SJSA1 (cell line): ENCODE results near the gene COL5A2. TPM values are rescaled to one million over a fixed set of nuclear protein-coding genes. Genes with fewer than 3 reads are reported as not detected.
A peak's percentile ranks its signal among the peaks of the same experiment; 100 is the strongest.

Experiments used
- DNase-seq, 2 experiments: peaks; one replicate each; pipeline ENCODE4 v3.0.0-alpha.2; 2015 to 2020; ENCODE audit warnings: low spot score in 2 of 2, low read depth in 1 of 2
- H3K27ac ChIP-seq: fragments of 250-450 bp; sonication (Bioruptor Pico); 2 replicates; pipeline ENCODE4 v1.5.1; 2020; ENCODE audit warnings: mild to moderate bottlenecking, moderate library complexity
- H3K27me3 ChIP-seq: fragments of 250-450 bp; sonication (Bioruptor Pico); replicated peaks from 2 replicates; pipeline ENCODE4 v1.5.1; 2020; ENCODE audit warnings: mild to moderate bottlenecking, moderate library complexity
- H3K36me3 ChIP-seq: fragments of 250-450 bp; sonication (Bioruptor Pico); 2 replicates; pipeline ENCODE4 v1.5.1; 2020; ENCODE audit warnings: mild to moderate bottlenecking
- H3K4me1 ChIP-seq: fragments of 250-450 bp; sonication (Bioruptor Pico); replicated peaks from 2 replicates; pipeline ENCODE4 v1.6.1; 2021; ENCODE audit warnings: mild to moderate bottlenecking
- H3K4me3 ChIP-seq: fragments of 250-450 bp; sonication (Bioruptor Pico); 2 replicates; pipeline ENCODE4 v1.5.1; 2020; ENCODE audit warnings: mild to moderate bottlenecking
- H3K9me3 ChIP-seq: fragments of 250-450 bp; sonication (Bioruptor Pico); replicated peaks from 2 replicates; pipeline ENCODE4 v1.5.1; 2020; ENCODE audit warnings: mild to moderate bottlenecking
- total RNA-seq: library from RNA; depleted of rRNA; stranded (reverse); fragments of >200 nt; shearing (Covaris generic); gene quantifications from 2 replicates; pipeline ENCODE4 v1.2.3, GENCODE V29; 2014

COL5A2 gene
- total RNA-seq, 1 experiment from 2014 or later: 917 TPM

DNA sequence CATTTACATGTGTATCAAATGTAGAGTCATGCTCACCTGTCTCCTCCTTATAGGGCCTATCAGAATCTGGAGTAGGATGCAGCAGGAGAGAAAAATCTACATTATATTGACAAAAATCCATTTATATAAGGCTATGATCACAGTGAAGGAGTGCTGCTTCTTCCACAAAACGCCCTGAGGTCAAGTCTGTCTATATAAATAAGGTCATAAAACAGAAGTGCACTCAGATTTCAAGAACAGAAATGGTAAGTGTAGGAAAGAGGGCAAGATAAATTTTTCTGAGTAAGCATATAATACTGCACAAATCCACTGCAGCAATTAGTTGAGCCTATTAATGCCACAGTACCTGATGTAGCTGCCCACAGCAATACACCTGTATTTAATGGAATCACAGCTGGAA, 51.8 kb downstream of the COL5A2 start:
- Histone ChIP-seq H3K27ac (peak overlapping the region; percentile 99; the same call in 1 of the 2 replicates), H3K9me3 (no peaks in the 10 kb centered on the region), H3K36me3 (peaks cover 52% of the 10 kb centered on the region), H3K4me1 (peaks cover 85% of the 10 kb centered on the region), H3K4me3 (no peak overlapping the region), H3K27me3 (no peaks in the 10 kb centered on the region)
- no peak for DNase-seq

GRCh38 chr2:189125195-189125594, 54.4 kb downstream of the COL5A2 start:
- peaks cover 60% of the 10 kb centered on the region for H3K36me3 ChIP-seq
- H3K4me1 ChIP-seq: peaks cover 86% of the 10 kb centered on the region
- H3K9me3 ChIP-seq: no peaks in the 10 kb centered on the region
- no peaks in the 10 kb centered on the region for H3K27me3 ChIP-seq
- no peak for DNase-seq
- H3K4me3 ChIP-seq: no peak overlapping the region
- peak overlapping the region; percentile 96 for H3K27ac ChIP-seq

DNA sequence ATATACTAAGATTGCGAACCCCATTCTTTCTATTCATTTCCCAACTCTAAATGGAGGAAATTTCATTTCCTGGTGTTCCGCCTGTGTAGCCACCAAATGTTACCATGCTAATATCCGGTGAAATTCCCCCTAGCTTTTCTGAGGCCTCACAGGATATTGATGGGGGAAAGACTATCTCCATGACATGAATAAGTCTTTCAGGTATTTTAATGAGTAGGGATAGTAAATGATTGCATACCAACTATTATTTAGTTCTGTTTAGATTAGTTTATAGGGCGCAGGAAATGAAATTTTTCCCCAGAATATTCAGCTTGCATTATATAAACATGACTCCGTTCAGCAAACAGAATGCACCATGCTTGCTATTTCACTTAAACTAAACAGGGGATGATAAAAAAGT, 55.4 kb downstream of the COL5A2 start:
- Histone ChIP-seq H3K36me3 (peaks cover 60% of the 10 kb centered on the region), H3K4me1 (peaks cover 80% of the 10 kb centered on the region), H3K9me3 (no peaks in the 10 kb centered on the region), H3K27ac (peak overlapping the region; percentile 96), H3K4me3 (no peak overlapping the region), H3K27me3 (no peaks in the 10 kb centered on the region)
- DNase-seq: peak; percentile 63 to 88

DNA sequence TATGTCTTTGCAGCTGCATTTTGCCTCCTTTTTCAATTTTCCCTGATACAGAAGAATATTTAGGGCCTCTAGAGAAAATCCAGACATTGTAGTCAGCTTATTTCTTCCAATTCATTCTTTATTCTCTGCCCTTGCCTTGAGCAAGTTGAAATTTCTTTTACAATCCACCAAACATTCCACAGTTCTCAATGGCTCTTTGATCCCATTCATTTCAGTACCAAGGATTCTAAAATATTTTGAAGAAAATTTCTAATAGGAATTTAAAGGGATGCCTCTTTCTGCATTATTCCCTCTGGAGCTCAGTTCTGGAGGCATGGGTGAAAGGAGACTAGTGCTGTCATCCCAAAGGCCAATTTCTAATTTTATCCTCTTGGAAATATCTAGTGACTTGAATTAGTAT, 61.2 kb downstream of the COL5A2 start:
- Histone ChIP-seq H3K27ac (no peak overlapping the region), H3K4me1 (peaks cover 65% of the 10 kb centered on the region), H3K4me3 (no peak overlapping the region), H3K27me3 (no peaks in the 10 kb centered on the region), H3K9me3 (no peaks in the 10 kb centered on the region), H3K36me3 (peaks cover 46% of the 10 kb centered on the region)
- no peak for DNase-seq

DNA sequence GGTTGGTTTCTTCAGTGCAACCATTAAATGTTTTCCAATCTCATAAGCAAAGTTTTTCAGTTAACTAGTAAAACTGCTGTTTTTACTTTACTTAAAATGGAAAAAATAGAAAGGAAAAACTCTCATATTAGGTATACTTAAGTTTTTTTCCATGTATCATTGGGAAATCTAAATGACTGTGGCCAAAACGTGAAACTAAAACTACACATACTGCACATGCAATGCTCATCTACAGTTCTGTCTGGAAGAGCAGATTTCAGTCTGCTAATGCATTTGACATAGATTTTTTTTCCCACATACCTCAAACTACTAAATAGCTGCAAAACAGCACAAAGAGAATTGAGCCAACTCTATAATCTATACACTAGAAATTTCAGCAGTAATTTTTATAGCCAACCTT, 62.6 kb downstream of the COL5A2 start:
- no peaks in the 10 kb centered on the region for H3K27me3 ChIP-seq
- DNase-seq: no peak
- no peaks in the 10 kb centered on the region for H3K9me3 ChIP-seq
- H3K4me3 ChIP-seq: no peak overlapping the region
- H3K36me3 ChIP-seq: peaks cover 41% of the 10 kb centered on the region
- peaks cover 53% of the 10 kb centered on the region for H3K4me1 ChIP-seq
- H3K27ac ChIP-seq: no peak overlapping the region

DNA sequence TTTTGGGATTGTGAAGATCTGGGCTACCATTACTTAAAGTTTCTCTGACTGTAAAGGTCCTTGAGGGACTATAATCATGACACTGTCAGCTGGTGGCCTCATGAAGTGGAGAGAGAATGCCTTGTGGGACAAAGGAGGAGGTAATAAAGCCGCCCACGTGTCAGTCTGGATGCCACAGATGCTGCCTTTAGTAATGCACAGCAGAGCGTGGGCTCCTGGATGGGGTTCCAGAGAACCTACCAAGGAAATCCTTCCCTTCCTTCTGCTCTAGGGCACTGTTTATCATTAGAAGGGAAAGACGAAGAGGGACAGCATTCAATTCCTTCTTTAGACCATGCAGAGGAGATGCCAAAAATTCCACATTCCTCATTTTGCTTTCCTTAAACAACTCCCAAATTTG, 63.5 kb downstream of the COL5A2 start:
- Histone ChIP-seq H3K27ac (no peak overlapping the region), H3K27me3 (no peaks in the 10 kb centered on the region), H3K36me3 (peaks cover 39% of the 10 kb centered on the region), H3K4me1 (peaks cover 49% of the 10 kb centered on the region), H3K4me3 (no peak overlapping the region), H3K9me3 (no peaks in the 10 kb centered on the region)
- DNase-seq: no peak

DNA sequence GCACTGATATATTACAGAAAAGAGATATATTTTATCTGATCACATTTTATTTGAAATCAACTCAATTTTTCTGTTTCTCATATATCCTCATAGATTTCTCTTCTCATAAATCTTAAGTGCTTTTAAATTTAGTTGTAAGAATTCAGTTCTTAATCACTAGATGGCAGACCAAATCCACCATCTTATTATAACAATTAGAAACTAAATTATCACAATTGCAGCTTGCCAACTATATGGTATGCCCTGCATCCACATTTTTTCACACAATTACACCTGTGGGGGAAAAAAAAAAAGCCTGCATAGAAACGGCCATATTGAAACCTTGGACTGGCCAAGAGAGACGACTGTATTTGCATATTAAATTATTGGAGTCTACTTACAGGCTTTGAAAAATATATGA, 64.4 kb downstream of the COL5A2 start:
- H3K27ac ChIP-seq: no peak overlapping the region
- H3K4me1 ChIP-seq: peaks cover 40% of the 10 kb centered on the region
- H3K9me3 ChIP-seq: no peaks in the 10 kb centered on the region
- H3K4me3 ChIP-seq: no peak overlapping the region
- no peak for DNase-seq
- H3K27me3 ChIP-seq: no peaks in the 10 kb centered on the region
- H3K36me3 ChIP-seq: peaks cover 40% of the 10 kb centered on the region

DNA sequence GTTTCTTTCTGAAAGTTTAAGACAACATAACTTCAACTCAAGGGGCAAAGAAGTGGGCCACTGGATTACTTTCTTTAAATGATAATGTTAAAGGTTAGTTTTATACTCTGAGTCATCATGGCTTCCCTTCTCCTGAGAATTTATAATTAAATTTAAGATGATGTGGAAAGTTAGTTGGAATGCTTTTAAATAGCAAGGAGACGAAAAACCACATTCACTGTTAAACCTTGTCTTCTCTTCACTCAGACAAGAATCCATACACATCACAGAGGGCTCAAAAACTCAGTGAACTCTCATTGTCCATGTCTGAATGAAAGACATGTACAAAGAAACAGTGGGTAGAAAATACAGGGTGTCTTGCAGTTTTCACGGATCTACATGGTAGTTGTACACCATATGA, 65.6 kb downstream of the COL5A2 start:
- Histone ChIP-seq H3K9me3 (no peaks in the 10 kb centered on the region), H3K27ac (peak overlapping the region; percentile 22), H3K4me1 (peaks cover 36% of the 10 kb centered on the region), H3K27me3 (no peaks in the 10 kb centered on the region), H3K36me3 (peaks cover 49% of the 10 kb centered on the region), H3K4me3 (no peak overlapping the region)
- no peak for DNase-seq

- Histone ChIP-seq H3K36me3 (peaks cover 63% of the 10 kb centered on the region), H3K4me1 (peaks cover 15% of the 10 kb centered on the region), H3K9me3 (no peaks in the 10 kb centered on the region), H3K4me3 (no peak overlapping the region), H3K27ac (no peak overlapping the region), H3K27me3 (no peaks in the 10 kb centered on the region)
- no peak for DNase-seq
Measured at GRCh38 chr2:189111063-189111715, 68.4 kb downstream of the COL5A2 start.

DNA sequence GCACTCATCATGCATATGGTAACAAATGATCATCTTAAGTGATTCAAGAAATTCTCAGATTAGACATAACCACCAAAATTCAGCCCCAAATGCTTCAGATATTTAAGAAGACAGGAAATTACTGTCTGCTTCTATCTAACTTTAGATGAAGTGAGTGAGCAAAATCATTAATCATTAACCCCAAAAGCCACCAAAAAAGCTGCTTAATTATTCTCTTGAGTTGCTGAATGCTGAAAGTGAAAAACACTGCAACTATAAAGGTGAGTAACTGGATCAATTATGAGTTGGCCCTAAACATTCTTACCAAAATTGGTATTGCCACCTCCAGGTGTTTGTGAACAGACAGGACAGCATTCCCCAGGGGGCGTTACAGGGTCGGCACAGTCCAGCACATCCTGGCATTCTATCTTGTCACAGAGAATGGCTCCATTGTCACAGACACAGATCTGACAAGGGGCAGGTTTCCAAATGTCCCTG, 69.6 kb downstream of the COL5A2 start:
- H3K4me3 ChIP-seq: no peak overlapping the region
- no peak for DNase-seq
- no peaks in the 10 kb centered on the region for H3K9me3 ChIP-seq
- H3K4me1 ChIP-seq: peaks cover 15% of the 10 kb centered on the region
- H3K36me3 ChIP-seq: peaks cover 64% of the 10 kb centered on the region
- H3K27me3 ChIP-seq: no peaks in the 10 kb centered on the region
- no peak overlapping the region for H3K27ac ChIP-seq

DNA sequence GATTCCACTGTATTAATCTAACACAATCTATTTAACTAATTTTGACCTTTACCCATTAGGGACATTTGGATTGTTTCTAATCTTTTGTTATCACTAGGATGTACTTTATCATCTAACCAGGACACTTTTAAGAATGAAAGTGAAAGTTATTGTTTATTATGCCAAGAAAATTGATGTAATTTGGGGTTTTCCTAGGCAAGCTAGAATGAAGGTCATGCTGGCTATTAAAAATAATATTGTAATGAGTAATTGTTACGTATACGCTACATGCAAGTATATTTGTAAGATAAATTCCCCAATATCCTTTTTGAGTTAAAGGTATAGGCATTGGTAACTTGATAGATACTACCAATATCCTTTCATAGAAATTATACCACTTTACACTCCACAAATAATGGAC, 74.6 kb downstream of the COL5A2 start:
- DNase-seq: no peak
- Histone ChIP-seq H3K9me3 (no peaks in the 10 kb centered on the region), H3K27ac (0 out of 2 replicates have a peak overlapping the region, but pooled peaks have one; percentile 3), H3K4me1 (peaks cover 10% of the 10 kb centered on the region), H3K27me3 (no peaks in the 10 kb centered on the region), H3K36me3 (peaks cover 75% of the 10 kb centered on the region), H3K4me3 (no peak overlapping the region)

DNA sequence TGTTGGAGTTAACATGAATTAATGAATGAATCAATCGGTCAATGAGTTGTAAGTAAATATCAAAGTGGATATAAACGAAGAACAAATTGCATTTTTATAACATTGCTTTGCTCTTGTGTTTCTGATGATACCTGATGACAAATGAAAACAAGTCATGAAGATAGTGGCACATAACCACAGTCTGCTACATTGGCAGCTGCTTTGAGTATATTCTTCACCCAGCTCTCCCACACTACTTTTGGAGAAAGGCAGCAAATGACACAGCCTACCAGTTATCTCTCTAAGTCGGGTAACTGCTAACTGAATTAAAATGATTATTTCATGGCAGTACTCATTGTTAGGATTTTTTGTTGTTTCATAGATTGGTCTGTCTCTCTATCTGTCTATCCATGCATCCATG, 76.8 kb downstream of the COL5A2 start:
- Histone ChIP-seq H3K27me3 (no peaks in the 10 kb centered on the region), H3K9me3 (no peaks in the 10 kb centered on the region), H3K4me3 (no peak overlapping the region), H3K27ac (no peak overlapping the region), H3K36me3 (peaks cover 76% of the 10 kb centered on the region), H3K4me1 (peaks cover 19% of the 10 kb centered on the region)
- no peak for DNase-seq

GRCh38 chr2:189097934-189098333, 81.6 kb downstream of the COL5A2 start:
- DNase-seq: no peak

GRCh38 chr2:189096769-189097447, 82.7 kb downstream of the COL5A2 start:
- H3K27me3 ChIP-seq: no peaks in the 10 kb centered on the region
- H3K4me1 ChIP-seq: peaks cover 43% of the 10 kb centered on the region
- no peaks in the 10 kb centered on the region for H3K9me3 ChIP-seq
- DNase-seq: peak; percentile 52 to 87
- no peak overlapping the region for H3K4me3 ChIP-seq
- H3K36me3 ChIP-seq: peaks cover 75% of the 10 kb centered on the region
- peak overlapping the region; percentile 78 for H3K27ac ChIP-seq

More at GRCh38 chr2:189097934-189098333, 81.6 kb downstream of the COL5A2 start:
- Histone ChIP-seq H3K36me3 (peaks cover 74% of the 10 kb centered on the region), H3K4me1 (peaks cover 43% of the 10 kb centered on the region), H3K27me3 (no peaks in the 10 kb centered on the region), H3K27ac (peak overlapping the region; percentile 78), H3K4me3 (no peak overlapping the region), H3K9me3 (no peaks in the 10 kb centered on the region)
